IgD-negative memory B cell (primary cell): ENCODE data around the gene MCHR1. TPM values are rescaled to one million over a fixed set of nuclear protein-coding genes. Genes with fewer than 3 reads are reported as not detected.
"Not testable (repeated sequence)": the region's sequence is repeated elsewhere in the genome, so short reads cannot be mapped to it uniquely, and the experiment has no call there.

Experiments used
- H3K27ac Mint-ChIP-seq, 3 donors: one replicate each; pipeline ENCODE4 v1.8.0; 2020 to 2022; ENCODE audit warnings: mild to moderate bottlenecking in 3 of 3, mixed read lengths in 3 of 3, moderate library complexity in 1 of 3
- H3K27me3 Mint-ChIP-seq: one replicate; pipeline ENCODE4 v1.8.0; 2021; ENCODE audit warnings: mixed read lengths
- H3K36me3 Mint-ChIP-seq: one replicate; pipeline ENCODE4 v1.8.0; 2020; ENCODE audit warnings: mild to moderate bottlenecking, mixed read lengths
- H3K4me1 Mint-ChIP-seq, 3 donors: one replicate each; pipeline ENCODE4 v1.8.0; 2020 to 2022; ENCODE audit warnings: mixed read lengths in 3 of 3, mild to moderate bottlenecking in 1 of 3
- H3K4me3 Mint-ChIP-seq, 4 donors: one replicate each; pipeline ENCODE4 v1.8.0; 2020 to 2022; ENCODE audit warnings: mild to moderate bottlenecking in 4 of 4, mixed read lengths in 4 of 4, moderate library complexity in 3 of 4
- H3K9me3 Mint-ChIP-seq, 3 donors: one replicate each; pipeline ENCODE4 v1.8.0; 2020 to 2021; ENCODE audit warnings: mixed read lengths in 3 of 3, mild to moderate bottlenecking in 1 of 3
- polyA plus RNA-seq: library from polyadenylated mRNA; unstranded; fragments of 300-500 nt; fragmentation: Illumina TruSeq; gene quantifications from one replicate; pipeline ENCODE4 v1.2.3, GENCODE V29; 2021

The MCHR1 gene
- polyA plus RNA-seq, 1 donor from 2014 or later: not detected

DNA sequence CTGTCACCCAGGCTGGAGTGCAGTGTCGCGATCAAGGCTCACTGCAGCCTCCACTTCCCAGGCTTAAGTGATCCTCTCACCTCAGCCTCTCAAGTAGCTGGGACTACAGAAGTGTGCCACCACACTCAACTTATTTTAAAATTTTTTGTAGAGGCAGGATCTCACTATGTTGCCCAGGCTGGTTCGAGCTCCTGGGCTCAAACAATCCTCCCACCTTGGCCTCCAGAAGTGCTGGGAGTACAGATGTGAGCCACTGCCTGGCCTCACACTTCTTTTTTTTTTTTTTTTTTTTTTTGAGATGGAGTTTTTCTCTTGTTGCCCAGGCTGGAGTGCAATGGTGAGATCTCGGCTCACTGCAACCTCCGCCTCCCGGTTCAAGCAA lies 40.9 kb downstream of the MCHR1 start:
- H3K9me3 Mint-ChIP-seq, H3K36me3 Mint-ChIP-seq, H3K4me3 Mint-ChIP-seq, H3K27ac Mint-ChIP-seq, H3K4me1 Mint-ChIP-seq: not testable (repeated sequence)
- peaks cover 15% of the 10 kb centered on the region for H3K27me3 Mint-ChIP-seq

DNA sequence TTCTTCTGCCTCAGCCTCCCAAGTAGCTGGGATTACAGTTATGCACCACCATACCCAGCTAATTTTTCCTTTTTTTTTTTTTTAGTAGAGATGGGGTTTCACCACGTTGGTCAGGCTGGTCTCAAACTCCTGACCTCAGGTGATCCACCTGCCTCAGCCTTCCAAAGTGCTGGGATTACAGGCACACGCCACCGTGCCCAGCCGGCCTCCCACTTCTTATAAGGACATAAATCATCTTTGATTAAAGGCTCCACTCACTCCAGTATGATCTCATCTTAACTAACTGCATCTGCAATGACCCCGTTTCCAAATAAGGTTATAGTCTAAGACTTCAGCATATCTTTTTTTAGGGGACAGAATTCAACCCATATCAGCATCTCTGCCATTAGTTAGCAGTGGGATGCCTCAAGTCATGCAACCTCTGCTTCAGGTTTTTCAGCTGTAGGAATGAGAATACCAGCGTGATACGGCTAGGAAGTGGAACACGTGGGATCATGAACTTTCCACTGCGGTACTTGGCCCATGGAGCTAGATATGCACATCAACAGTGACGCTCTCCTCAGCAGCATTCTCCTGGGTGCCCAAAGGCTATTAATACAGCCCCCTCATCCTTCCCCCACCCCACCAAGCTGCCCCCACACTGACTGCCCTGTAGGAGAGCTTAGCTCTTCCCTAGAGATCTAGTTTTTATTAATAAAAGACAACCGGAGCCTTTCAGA lies 41.4 kb downstream of the MCHR1 start:
- no peak overlapping the region for H3K4me3 Mint-ChIP-seq
- H3K9me3 Mint-ChIP-seq: no peaks in the 10 kb centered on the region
- peaks cover 5% of the 10 kb centered on the region for H3K36me3 Mint-ChIP-seq
- no peak overlapping the region for H3K27ac Mint-ChIP-seq
- peaks cover 14% of the 10 kb centered on the region for H3K27me3 Mint-ChIP-seq
- H3K4me1 Mint-ChIP-seq: peaks cover 0 to 4% (median 3%) of the 10 kb centered on the region in 3 donors

DNA sequence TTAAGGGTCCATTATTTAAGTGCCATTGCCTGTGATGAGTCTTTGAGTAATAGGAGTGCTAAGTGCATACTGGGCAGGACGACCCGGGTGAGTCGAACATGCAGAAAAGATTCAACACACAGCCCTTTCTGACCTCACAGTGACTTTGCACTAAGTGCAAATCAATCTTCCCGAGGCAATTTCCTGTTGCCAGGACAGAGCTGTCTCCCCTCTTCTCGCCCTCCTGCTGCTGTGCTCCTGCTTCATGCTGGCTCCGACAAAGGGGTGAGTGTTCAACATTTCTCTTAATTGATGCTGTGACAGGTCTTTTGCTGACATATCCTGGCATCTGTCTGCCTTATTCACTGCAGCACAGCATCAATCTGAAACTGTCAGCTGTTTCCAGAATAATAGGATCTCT lies 42.0 kb downstream of the MCHR1 start:
- Mint-ChIP-seq H3K9me3 (no peaks in the 10 kb centered on the region), H3K4me3 (no peak overlapping the region), H3K27me3 (peaks cover 14% of the 10 kb centered on the region), H3K36me3 (peaks cover 5% of the 10 kb centered on the region), H3K4me1 (peaks cover 0 to 4% (median 3%) of the 10 kb centered on the region in 3 donors), H3K27ac (no peak overlapping the region)

DNA sequence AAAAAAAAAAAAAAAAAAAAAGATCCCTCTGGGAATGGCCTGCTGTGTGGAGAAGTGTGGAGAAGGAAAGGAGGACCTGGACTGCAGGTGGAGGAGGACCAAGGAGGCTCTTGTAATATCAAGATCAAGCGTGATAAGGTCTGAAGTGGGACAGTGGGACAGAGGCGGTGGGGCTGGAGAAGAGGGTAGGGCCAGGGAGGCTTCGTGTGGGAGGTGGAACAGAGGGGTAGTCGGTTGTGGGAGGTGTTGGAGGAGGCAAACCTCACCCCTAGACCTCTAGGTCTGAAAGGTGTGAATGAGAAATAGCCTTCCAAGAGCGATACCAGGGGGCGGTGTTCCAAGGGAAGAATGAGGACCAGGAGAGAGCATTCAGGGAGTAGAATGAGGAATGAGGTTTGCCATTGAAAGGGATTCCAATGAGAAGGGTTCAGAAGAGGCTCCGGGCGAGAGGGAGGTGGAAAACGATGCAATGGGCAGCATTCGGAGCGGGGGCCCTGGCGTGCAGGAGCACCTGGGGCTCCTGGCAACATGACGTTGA lies 44.2 kb downstream of the MCHR1 start:
- peaks cover 12% of the 10 kb centered on the region for H3K27me3 Mint-ChIP-seq
- H3K9me3 Mint-ChIP-seq: no peaks in the 10 kb centered on the region
- peaks cover 1% of the 10 kb centered on the region for H3K36me3 Mint-ChIP-seq
- H3K4me3 Mint-ChIP-seq: no peak overlapping the region
- H3K4me1 Mint-ChIP-seq: peaks cover 4 to 6% (median 5%) of the 10 kb centered on the region in 3 donors
- H3K27ac Mint-ChIP-seq: no peak overlapping the region

- H3K27ac Mint-ChIP-seq: peak overlapping the region in 1 of 3 donors; percentile 35
- peaks cover 3% of the 10 kb centered on the region for H3K27me3 Mint-ChIP-seq
- H3K4me1 Mint-ChIP-seq: peaks cover 5 to 6% (median 6%) of the 10 kb centered on the region in 3 donors
- no peaks in the 10 kb centered on the region for H3K9me3 Mint-ChIP-seq
- H3K36me3 Mint-ChIP-seq: no peaks in the 10 kb centered on the region
- peak overlapping the region in 2 of 4 donors; percentile 51 to 62 for H3K4me3 Mint-ChIP-seq
Measured at GRCh38 chr22:40726514-40726913, 47.2 kb downstream of the MCHR1 start.

- peaks cover 5 to 9% (median 6%) of the 10 kb centered on the region in 3 donors for H3K4me1 Mint-ChIP-seq
- no peaks in the 10 kb centered on the region for H3K9me3 Mint-ChIP-seq
- H3K27me3 Mint-ChIP-seq: peaks cover 2% of the 10 kb centered on the region
- no peak overlapping the region for H3K27ac Mint-ChIP-seq
- no peaks in the 10 kb centered on the region for H3K36me3 Mint-ChIP-seq
- peak overlapping the region in 2 of 4 donors; percentile 10 to 82 for H3K4me3 Mint-ChIP-seq
Measured at GRCh38 chr22:40727070-40727963, 48.0 kb downstream of the MCHR1 start.

GRCh38 chr22:40727964-40728615 lies 48.8 kb downstream of the MCHR1 start:
- peaks cover 8 to 10% (median 9%) of the 10 kb centered on the region in 3 donors for H3K4me1 Mint-ChIP-seq
- no peaks in the 10 kb centered on the region for H3K36me3 Mint-ChIP-seq
- H3K27ac Mint-ChIP-seq: no peak overlapping the region
- no peak overlapping the region for H3K4me3 Mint-ChIP-seq
- peaks cover 2% of the 10 kb centered on the region for H3K27me3 Mint-ChIP-seq
- no peaks in the 10 kb centered on the region for H3K9me3 Mint-ChIP-seq

- Mint-ChIP-seq H3K4me3 (peak overlapping the region in 2 of 4 donors; percentile 81 to 82), H3K27ac (no peak overlapping the region), H3K9me3 (no peaks in the 10 kb centered on the region), H3K4me1 (peaks cover 8 to 10% (median 9%) of the 10 kb centered on the region in 3 donors), H3K36me3 (no peaks in the 10 kb centered on the region), H3K27me3 (peaks cover 2% of the 10 kb centered on the region)
Measured at GRCh38 chr22:40728731-40729189, 49.5 kb downstream of the MCHR1 start.

GRCh38 chr22:40729284-40729683 lies 50.0 kb downstream of the MCHR1 start:
- Mint-ChIP-seq H3K9me3 (no peaks in the 10 kb centered on the region), H3K36me3 (no peaks in the 10 kb centered on the region), H3K27ac (no peak overlapping the region), H3K27me3 (peaks cover 2% of the 10 kb centered on the region), H3K4me3 (no peak overlapping the region), H3K4me1 (peaks cover 8 to 10% (median 9%) of the 10 kb centered on the region in 3 donors)

Other genes with a start within 250 kb of the MCHR1 start
- gene MRTFA, start 42.8 kb upstream of the MCHR1 start, polyA plus RNA-seq: 17.2 TPM
- 19.1 TPM for gene SLC25A17, start 139.9 kb downstream of the MCHR1 start, polyA plus RNA-seq
- gene ST13, start 177.2 kb downstream of the MCHR1 start, polyA plus RNA-seq: 211 TPM
- 11.9 TPM for gene XPNPEP3, start 177.7 kb downstream of the MCHR1 start, polyA plus RNA-seq
- 0.09 TPM for gene DNAJB7, start 182.6 kb downstream of the MCHR1 start, polyA plus RNA-seq